GM19043 (cell line): ENCODE measurements around the gene IER3IP1.
"Not testable (repeated sequence)": the region's sequence is repeated elsewhere in the genome, so short reads cannot be mapped to it uniquely, and the experiment has no call there.

Experiments used
- ATAC-seq: cut with Tn5 transposase; IDR thresholded peaks from one replicate; pipeline ENCODE4 v1.9.1; 2021; ENCODE audit warnings: low read depth; ENCODE audit not compliant: unreplicated experiment

IER3IP1 gene

GRCh38 chr18:47175898-47176575 is at the start of gene IER3IP1:
TSS of gene IER3IP1 (minus strand) at chr18:47176364. CDS start at chr18:47176277, 87 bp downstream.
- ATAC-seq: peak; percentile 90

- ATAC-seq: no peak
These were observed 39.5 kb upstream of the IER3IP1 start for GRCh38 chr18:47215554-47216138.

GRCh38 chr18:47209171-47209570 is 33.0 kb upstream of the IER3IP1 start:
- ATAC-seq: no peak

GRCh38 chr18:47206945-47207637 is 30.9 kb upstream of the IER3IP1 start:
- no peak for ATAC-seq

- ATAC-seq: no peak
These were observed 28.9 kb upstream of the IER3IP1 start for GRCh38 chr18:47204908-47205522.

GRCh38 chr18:47203626-47204464 is 27.7 kb upstream of the IER3IP1 start:
- ATAC-seq: no peak

- not testable (repeated sequence) for ATAC-seq
These were observed 19.8 kb upstream of the IER3IP1 start for GRCh38 chr18:47195961-47196360.

GRCh38 chr18:47191961-47192360 is 15.8 kb upstream of the IER3IP1 start:
- ATAC-seq: no peak

GRCh38 chr18:47187721-47188120 is 11.6 kb upstream of the IER3IP1 start:
- ATAC-seq: no peak

GRCh38 chr18:47184419-47185050 is 8.4 kb upstream of the IER3IP1 start:
- ATAC-seq: no peak

GRCh38 chr18:47182156-47182555 is 6.0 kb upstream of the IER3IP1 start:
- ATAC-seq: not testable (repeated sequence)

- no peak for ATAC-seq
These were observed 4.6 kb upstream of the IER3IP1 start for GRCh38 chr18:47180765-47181164.

GRCh38 chr18:47179520-47179919 is 3.4 kb upstream of the IER3IP1 start:
- no peak for ATAC-seq

- peak; percentile 10 for ATAC-seq
These were observed 774 bp downstream of the IER3IP1 start for GRCh38 chr18:47175283-47175897.

GRCh38 chr18:47174545-47175116 is 1.5 kb downstream of the IER3IP1 start:
- no peak for ATAC-seq

- ATAC-seq: no peak
These were observed 3.7 kb downstream of the IER3IP1 start for GRCh38 chr18:47172476-47172875.

GRCh38 chr18:47168913-47169312 is 7.3 kb downstream of the IER3IP1 start:
- ATAC-seq: no peak

GRCh38 chr18:47168509-47168908 is 7.7 kb downstream of the IER3IP1 start:
- no peak for ATAC-seq

GRCh38 chr18:47166294-47166693 is 9.9 kb downstream of the IER3IP1 start:
- ATAC-seq: no peak
